B cell (primary cell): ENCODE measurements around the gene YPEL4. TPM values are rescaled to one million over a fixed set of nuclear protein-coding genes. Genes with fewer than 3 reads are reported as not detected.
A peak's percentile ranks its signal among the peaks of the same experiment; 100 is the strongest.

Source experiments
- ATAC-seq: fragments of 200-7000 bp; cut with Tn5 transposase; one replicate; pipeline ENCODE4 v1.10.0; 2021; ENCODE audit warnings: low read depth, mild to moderate bottlenecking, moderate number of reproducible peaks, moderate library complexity
- CTCF ChIA-PET: fragments of 350-600 bp; sonication (Branson Sonifier 250); formaldehyde crosslinking; loops from one replicate; lab custom pipeline; 2021; ENCODE audit warnings: antibody characterized with exemption, inconsistent platforms; lab: Charles Lee
- POLR2A ChIA-PET: fragments of 350-600 bp; sonication (Branson Sonifier 250); formaldehyde crosslinking; loops from one replicate; lab custom pipeline; 2021; ENCODE audit warnings: antibody characterized with exemption; lab: Charles Lee
- DNase-seq: peaks from one replicate; pipeline ENCODE4 v3.0.0; 2013
- H2AFZ ChIP-seq: 2 replicates; pipeline ENCODE4 v1.6.1; 2012; ENCODE audit warnings: mild to moderate bottlenecking, low read depth, low read length; ENCODE audit not compliant: insufficient read depth, poor library complexity, severe bottlenecking
- H3K27ac ChIP-seq, 2 donors: 1 replicate in 1 of 2; 2 replicates in 1 of 2; pipeline ENCODE4 v1.5.1; 2012 to 2013; ENCODE audit warnings: low read length in 2 of 2, mild to moderate bottlenecking in 2 of 2, moderate library complexity in 1 of 2
- H3K27me3 ChIP-seq, 4 experiments: fragments of 200-600 bp in 1 of 4; sonication (generic) in 1 of 4; replicated peaks in 1 of 4; 1 replicate in 2 of 4; 2 replicates in 2 of 4; pipeline versions ENCODE4 v1.6.1 to v1.7.0; 2013 to 2016; ENCODE audit warnings: low read length in 3 of 4, mild to moderate bottlenecking in 2 of 4, mixed read lengths in 1 of 4, moderate library complexity in 1 of 4; ENCODE audit not compliant: insufficient read depth in 4 of 4, control insufficient read depth in 3 of 4; ENCODE audit errors: control extremely low read depth in 1 of 4
- H3K36me3 ChIP-seq, 2 experiments: replicated peaks in 1 of 2; 1 replicate in 1 of 2; 2 replicates in 1 of 2; pipeline versions ENCODE4 v1.6.1 to v1.7.1; 2013; ENCODE audit warnings: low read length in 1 of 2; ENCODE audit not compliant: insufficient read depth in 2 of 2, control insufficient read depth in 1 of 2; ENCODE audit errors: control extremely low read depth in 1 of 2, extremely low read depth in 1 of 2
- H3K4me1 ChIP-seq, 2 donors: fragments of 200-600 bp in 1 of 2; sonication (generic) in 1 of 2; 1 replicate in 1 of 2; 2 replicates in 1 of 2; pipeline versions ENCODE4 v1.5.1 to v1.6.1; 2013 to 2017; ENCODE audit warnings: low read length in 2 of 2; ENCODE audit not compliant: control insufficient read depth in 2 of 2, insufficient read depth in 2 of 2
- H3K4me2 ChIP-seq: replicated peaks from 2 replicates; pipeline ENCODE3; 2012; ENCODE audit warnings: mild to moderate bottlenecking, low read depth, low read length; ENCODE audit not compliant: poor library complexity, severe bottlenecking
- H3K4me3 ChIP-seq, 5 experiments: fragments of 200-600 bp in 1 of 5; sonication (generic) in 1 of 5; 1 replicate in 3 of 5; 2 replicates in 2 of 5; pipeline versions ENCODE4 v1.5.1 to v1.7.0; 2011 to 2016; ENCODE audit warnings: low read length in 4 of 5, mild to moderate bottlenecking in 4 of 5, low read depth in 2 of 5, control low read depth in 1 of 5, moderate library complexity in 1 of 5; ENCODE audit not compliant: insufficient read depth in 1 of 5; ENCODE audit errors: control extremely low read depth in 1 of 5, extremely low read depth in 1 of 5
- H3K79me2 ChIP-seq: fragments of 200-600 bp; sonication (generic); one replicate; pipeline ENCODE4 v1.6.0; 2016; ENCODE audit warnings: low read length; ENCODE audit not compliant: control insufficient read depth, insufficient read depth
- H3K9ac ChIP-seq: fragments of 200-600 bp; sonication (generic); 2 replicates; pipeline ENCODE4 v1.6.1; 2017; ENCODE audit warnings: mild to moderate bottlenecking, low read length, moderate library complexity
- H3K9me3 ChIP-seq, 3 donors: one replicate each; pipeline versions ENCODE4 v1.6.1 to v1.7.1; 2013; ENCODE audit warnings: low read length in 2 of 3; ENCODE audit not compliant: control insufficient read depth in 2 of 3, insufficient read depth in 1 of 3; ENCODE audit errors: control extremely low read depth in 1 of 3
- H4K20me1 ChIP-seq: 2 replicates; pipeline ENCODE4 v1.6.0; 2012; ENCODE audit warnings: mild to moderate bottlenecking, low read length; ENCODE audit not compliant: insufficient read depth, control insufficient read depth, poor library complexity, severe bottlenecking
- H3K27ac Mint-ChIP-seq: one replicate; pipeline ENCODE4 v1.8.0; 2021; ENCODE audit warnings: mixed read lengths
- H3K27me3 Mint-ChIP-seq: one replicate; pipeline ENCODE4 v1.8.0; 2021; ENCODE audit warnings: mixed read lengths
- H3K4me1 Mint-ChIP-seq: one replicate; pipeline ENCODE4 v1.8.0; 2021; ENCODE audit warnings: mixed read lengths
- H3K4me3 Mint-ChIP-seq: one replicate; pipeline ENCODE4 v1.8.0; 2021; ENCODE audit warnings: mixed read lengths
- H3K9me3 Mint-ChIP-seq: one replicate; pipeline ENCODE4 v1.8.0; 2022; ENCODE audit warnings: mixed read lengths; ENCODE audit not compliant: insufficient read depth
- CTCF ChIP-seq: fragments of 200-600 bp; IDR thresholded peaks from one replicate; pipeline ENCODE4 v1.8.0; 2022; ENCODE audit warnings: antibody characterized with exemption, mild to moderate bottlenecking
- EZH2 ChIP-seq: IDR thresholded peaks from 2 replicates; pipeline ENCODE4 v1.6.1; 2012; ENCODE audit warnings: borderline replicate concordance, low read depth, mild to moderate bottlenecking, moderate library complexity, low read length; ENCODE audit not compliant: insufficient read depth, poor library complexity, severe bottlenecking
- whole genome bisulfite sequencing: methylation state at CpG from one replicate; pipeline ENCODE4 v1.1.5; 2013; ENCODE audit warnings: missing lambda C conversion rate; ENCODE audit not compliant: insufficient coverage; 5-methylcytosine and 5-hydroxymethylcytosine counted together
- intact Hi-C: fragments of 100-400 bp; cut with micrococcal nuclease; formaldehyde crosslinking; loops from one replicate; pipeline ENCODE4 v1.10.0; 2022
- polyA plus RNA-seq: library from polyadenylated mRNA; depleted of rRNA; stranded (reverse); fragments of >200 nt; gene quantifications from 2 replicates; pipeline ENCODE4 v1.2.3, GENCODE V29; 2012
- total RNA-seq, 2 donors: library from RNA; stranded (reverse); fragments of 120-200 nt in 1 of 2; gene quantifications; 1 replicate in 1 of 2; 2 replicates in 1 of 2; pipeline versions ENCODE4 v1.2.3 to v1.2.4, GENCODE V29; 2013 to 2022

Gene YPEL4
- total and polyA plus RNA-seq, 2 donors (not counting 1 experiment from before 2014, with no cell fraction given) = 0.03 to 1.1 TPM

- peaks cover 0 to 19% of the 10 kb centered on the region in 2 experiments for H3K36me3 ChIP-seq
- Mint-ChIP-seq H3K4me3 (peak overlapping the region; percentile 95), H3K27ac (peak overlapping the region; percentile 100), H3K4me1 (peaks cover 54% of the 10 kb centered on the region), H3K27me3 (no peaks in the 10 kb centered on the region), H3K9me3 (no peaks in the 10 kb centered on the region)
- POLR2A ChIA-PET = interaction anchor here (0.6 to 2.3 kb wide), 2 partner anchors 11 to 24 kb away, joined by 3 to 22 read pairs; partner anchors contain the start of gene CLP1
- H3K27ac ChIP-seq = peak overlapping the region; percentile 98 to 99
- peaks cover 27% of the 10 kb centered on the region for H4K20me1 ChIP-seq
- no peak for DNase-seq
- intact Hi-C loops = loop anchor here (1.0 to 5.0 kb wide), 4 partner anchors 132 to 1474 kb away; partner anchors contain the start of genes FAM111A, P2RX3 and SSRP1
- TF ChIP-seq EZH2 (no peak), CTCF (no peak)
- peaks cover 58% of the 10 kb centered on the region for H3K79me2 ChIP-seq
- H3K4me3 ChIP-seq = peak overlapping the region; percentile 72 to 96 (median 83)
- WGBS = under 1% methylated on average over 28 of the region's 31 CpGs
- peak; percentile 4 for ATAC-seq
- CTCF ChIA-PET = interaction anchor here (0.7 to 1.0 kb wide), 2 partner anchors 27 to 132 kb away, joined by 3 to 7 read pairs; no protein-coding TSS in a partner anchor
- peaks cover 23 to 25% of the 10 kb centered on the region in 2 donors for H3K4me1 ChIP-seq
- H3K9ac ChIP-seq = peak overlapping the region; percentile 93
- no peaks in the 10 kb centered on the region for H3K9me3 ChIP-seq
- H3K27me3 ChIP-seq = no peaks in the 10 kb centered on the region
- H2AFZ ChIP-seq = peak overlapping the region; percentile 94
- peak overlapping the region; percentile 92 for H3K4me2 ChIP-seq
Measured at GRCh38 chr11:57668434-57668782, 18.7 kb upstream of the YPEL4 start.
